Mucosa of rectum (tissue), 2 donors: Measurements from ENCODE around the gene MGLL.

ENCODE experiments used
- H3K27ac ChIP-seq, 2 donors: one replicate each; pipeline ENCODE4 v1.7.0; 2013; ENCODE audit warnings: inconsistent platforms in 2 of 2, low read depth in 2 of 2, low read length in 2 of 2
- H3K27me3 ChIP-seq, 2 donors: one replicate each; pipeline ENCODE4 v1.7.0; 2013; ENCODE audit warnings: low read length in 2 of 2; ENCODE audit not compliant: control insufficient read depth in 2 of 2, insufficient read depth in 2 of 2
- H3K36me3 ChIP-seq, 2 donors: one replicate each; pipeline ENCODE4 v1.7.0; 2013; ENCODE audit warnings: low read length in 2 of 2; ENCODE audit not compliant: control insufficient read depth in 2 of 2, insufficient read depth in 2 of 2
- H3K4me1 ChIP-seq, 2 donors: one replicate each; pipeline ENCODE4 v1.7.0; 2013; ENCODE audit warnings: low read length in 2 of 2, mild to moderate bottlenecking in 1 of 2; ENCODE audit not compliant: control insufficient read depth in 2 of 2, insufficient read depth in 2 of 2
- H3K4me3 ChIP-seq, 2 donors: one replicate each; pipeline ENCODE4 v1.7.0; 2013; ENCODE audit warnings: low read length in 2 of 2
- H3K9ac ChIP-seq, 2 donors: one replicate each; pipeline ENCODE4 v1.7.0; 2013; ENCODE audit warnings: low read length in 2 of 2, low read depth in 1 of 2, mild to moderate bottlenecking in 1 of 2
- H3K9me3 ChIP-seq, 2 donors: one replicate each; pipeline ENCODE4 v1.7.0; 2013; ENCODE audit warnings: low read length in 2 of 2; ENCODE audit not compliant: control insufficient read depth in 2 of 2
- donor health status: healthy.
- donor health status: Normal muscosa, but diverticular disease.

Gene MGLL

GRCh38 chr3:127732303-127732702 lies 90.0 kb downstream of the MGLL start:
- H3K27me3 ChIP-seq: no peaks in the 10 kb centered on the region
- H3K36me3 ChIP-seq: peaks cover 0 to 6% of the 10 kb centered on the region in 2 donors
- peak overlapping the region in 1 of 2 donors; percentile 24 for H3K27ac ChIP-seq
- H3K9me3 ChIP-seq: no peaks in the 10 kb centered on the region
- H3K4me1 ChIP-seq: peaks cover 31 to 38% of the 10 kb centered on the region in 2 donors
- H3K9ac ChIP-seq: no peak overlapping the region
- no peak overlapping the region for H3K4me3 ChIP-seq

- Histone ChIP-seq H3K27me3 (no peaks in the 10 kb centered on the region), H3K9ac (no peak overlapping the region), H3K4me1 (peaks cover 25 to 34% of the 10 kb centered on the region in 2 donors), H3K36me3 (peaks cover 0 to 6% of the 10 kb centered on the region in 2 donors), H3K4me3 (no peak overlapping the region), H3K9me3 (no peaks in the 10 kb centered on the region), H3K27ac (no peak overlapping the region)
These were observed 90.6 kb downstream of the MGLL start for GRCh38 chr3:127731546-127732289.

- Histone ChIP-seq H3K36me3 (peaks cover 0 to 6% of the 10 kb centered on the region in 2 donors), H3K9ac (no peak overlapping the region), H3K4me1 (peaks cover 16 to 25% of the 10 kb centered on the region in 2 donors), H3K27me3 (no peaks in the 10 kb centered on the region), H3K9me3 (no peaks in the 10 kb centered on the region), H3K4me3 (no peak overlapping the region), H3K27ac (no peak overlapping the region)
These were observed 91.5 kb downstream of the MGLL start for GRCh38 chr3:127730666-127731295.

- Histone ChIP-seq H3K4me3 (no peak overlapping the region), H3K9ac (no peak overlapping the region), H3K27ac (no peak overlapping the region), H3K36me3 (peaks cover 0 to 6% of the 10 kb centered on the region in 2 donors), H3K9me3 (no peaks in the 10 kb centered on the region), H3K4me1 (peaks cover 10 to 19% of the 10 kb centered on the region in 2 donors), H3K27me3 (no peaks in the 10 kb centered on the region)
These were observed 92.1 kb downstream of the MGLL start for GRCh38 chr3:127730171-127730570.

- Histone ChIP-seq H3K4me3 (no peak overlapping the region), H3K27me3 (no peaks in the 10 kb centered on the region), H3K4me1 (peaks cover 6 to 13% of the 10 kb centered on the region in 2 donors), H3K9me3 (no peaks in the 10 kb centered on the region), H3K36me3 (peaks cover 0 to 9% of the 10 kb centered on the region in 2 donors), H3K27ac (no peak overlapping the region), H3K9ac (no peak overlapping the region)
These were observed 92.7 kb downstream of the MGLL start for GRCh38 chr3:127729556-127730056.

- H3K9ac ChIP-seq: no peak overlapping the region
- H3K27me3 ChIP-seq: no peaks in the 10 kb centered on the region
- no peak overlapping the region for H3K27ac ChIP-seq
- H3K4me1 ChIP-seq: peaks cover 0 to 5% of the 10 kb centered on the region in 2 donors
- H3K9me3 ChIP-seq: no peaks in the 10 kb centered on the region
- peaks cover 0 to 12% of the 10 kb centered on the region in 2 donors for H3K36me3 ChIP-seq
- H3K4me3 ChIP-seq: no peak overlapping the region
These were observed 93.8 kb downstream of the MGLL start for GRCh38 chr3:127728417-127729015.

- Histone ChIP-seq H3K4me3 (no peak overlapping the region), H3K9me3 (no peaks in the 10 kb centered on the region), H3K9ac (no peak overlapping the region), H3K27ac (no peak overlapping the region), H3K36me3 (peaks cover 0 to 13% of the 10 kb centered on the region in 2 donors), H3K4me1 (no peaks in the 10 kb centered on the region), H3K27me3 (no peaks in the 10 kb centered on the region)
These were observed 95.4 kb downstream of the MGLL start for GRCh38 chr3:127726894-127727293.

- Histone ChIP-seq H3K27me3 (no peaks in the 10 kb centered on the region), H3K36me3 (peaks cover 17 to 22% of the 10 kb centered on the region in 2 donors), H3K9me3 (no peaks in the 10 kb centered on the region), H3K4me1 (no peaks in the 10 kb centered on the region), H3K27ac (no peak overlapping the region), H3K9ac (no peak overlapping the region), H3K4me3 (no peak overlapping the region)
These were observed 99.2 kb downstream of the MGLL start for GRCh38 chr3:127723011-127723567.

- Histone ChIP-seq H3K4me3 (no peak overlapping the region), H3K36me3 (peaks cover 18 to 22% of the 10 kb centered on the region in 2 donors), H3K9me3 (no peaks in the 10 kb centered on the region), H3K27me3 (no peaks in the 10 kb centered on the region), H3K4me1 (no peaks in the 10 kb centered on the region), H3K27ac (no peak overlapping the region), H3K9ac (no peak overlapping the region)
These were observed 100.1 kb downstream of the MGLL start for GRCh38 chr3:127722091-127722784.
